ENCODE measurements around the gene FAM3B. TPM values are rescaled to one million over a fixed set of nuclear protein-coding genes. Genes with fewer than 3 reads are reported as not detected.

FAM3B gene
- total and polyA plus RNA-seq, 2 experiments from 2014 or later, result 35.4 to 49.7 TPM

GRCh38 chr21:41397471-41397891 lies 80.9 kb downstream of the FAM3B start:
- Histone ChIP-seq H3K27me3 (no peaks in the 10 kb centered on the region), H3K9me2 (replicated peaks; ENCODE audit: insufficient read depth) (no peaks in the 10 kb centered on the region), H3K79me2 (no peaks in the 10 kb centered on the region), H3K9me3 (ENCODE audit: low read depth) (no peaks in the 10 kb centered on the region), H4K20me1 (ENCODE audit: insufficient read depth, poor library complexity, severe bottlenecking) (no peaks in the 10 kb centered on the region), H3K4me2 (no peak overlapping the region), H3K36me3 (replicated peaks; ENCODE audit: insufficient read depth, low read depth) (no peaks in the 10 kb centered on the region), H3K4me3 (no peak overlapping the region), H3K4me1 (ENCODE audit: insufficient read depth) (no peaks in the 10 kb centered on the region), H3K27ac (no peak overlapping the region), H2AFZ (no peak overlapping the region)
- TF ChIP-seq EZH2phosphoT487 (IDR thresholded peaks at IDR 0.05; ENCODE audit: low read depth, severe bottlenecking, unreplicated experiment) (no peak), EZH2 (IDR thresholded peaks at IDR 0.05; ENCODE audit: borderline replicate concordance) (no peak)
- TF ChIP-seq, protein P1, sequence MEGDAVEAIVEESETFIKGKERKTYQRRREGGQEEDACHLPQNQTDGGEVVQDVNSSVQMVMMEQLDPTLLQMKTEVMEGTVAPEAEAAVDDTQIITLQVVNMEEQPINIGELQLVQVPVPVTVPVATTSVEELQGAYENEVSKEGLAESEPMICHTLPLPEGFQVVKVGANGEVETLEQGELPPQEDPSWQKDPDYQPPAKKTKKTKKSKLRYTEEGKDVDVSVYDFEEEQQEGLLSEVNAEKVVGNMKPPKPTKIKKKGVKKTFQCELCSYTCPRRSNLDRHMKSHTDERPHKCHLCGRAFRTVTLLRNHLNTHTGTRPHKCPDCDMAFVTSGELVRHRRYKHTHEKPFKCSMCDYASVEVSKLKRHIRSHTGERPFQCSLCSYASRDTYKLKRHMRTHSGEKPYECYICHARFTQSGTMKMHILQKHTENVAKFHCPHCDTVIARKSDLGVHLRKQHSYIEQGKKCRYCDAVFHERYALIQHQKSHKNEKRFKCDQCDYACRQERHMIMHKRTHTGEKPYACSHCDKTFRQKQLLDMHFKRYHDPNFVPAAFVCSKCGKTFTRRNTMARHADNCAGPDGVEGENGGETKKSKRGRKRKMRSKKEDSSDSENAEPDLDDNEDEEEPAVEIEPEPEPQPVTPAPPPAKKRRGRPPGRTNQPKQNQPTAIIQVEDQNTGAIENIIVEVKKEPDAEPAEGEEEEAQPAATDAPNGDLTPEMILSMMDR (IDR thresholded peaks at IDR 0.05; ENCODE audit: poor library complexity), result no peak
- 92% methylated on average over 7 of the region's 7 CpGs for WGBS (ENCODE audit: low lambda C conversion rate, missing lambda C conversion rate)
- DNase-seq (ENCODE audit: low spot score), result no peak

DNA sequence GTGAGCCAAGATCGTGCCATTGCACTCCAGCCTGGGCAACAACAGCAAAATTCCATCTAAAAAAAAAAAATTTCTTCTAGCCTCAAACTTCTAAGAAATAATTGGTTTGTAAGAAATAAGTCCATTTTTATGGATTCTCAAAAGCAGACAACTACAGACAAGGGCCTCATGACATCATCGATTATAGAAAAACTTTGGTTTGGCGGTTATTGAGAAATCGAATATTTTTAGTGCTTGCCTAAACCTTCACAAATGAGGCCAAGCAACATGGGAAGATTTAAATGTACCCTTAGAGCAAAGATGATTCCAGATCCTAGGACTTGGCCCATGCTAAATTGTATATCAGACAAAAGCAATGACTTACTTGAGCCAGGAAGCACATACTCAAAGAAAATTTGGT lies 81.7 kb downstream of the FAM3B start:
- Histone ChIP-seq H3K4me2 (no peak overlapping the region), H2AFZ (no peak overlapping the region), H3K9me2 (replicated peaks; ENCODE audit: insufficient read depth) (no peaks in the 10 kb centered on the region), H3K4me1 (ENCODE audit: insufficient read depth) (no peaks in the 10 kb centered on the region), H3K27me3 (no peaks in the 10 kb centered on the region), H3K9me3 (ENCODE audit: low read depth) (no peaks in the 10 kb centered on the region), H3K27ac (no peak overlapping the region), H3K4me3 (no peak overlapping the region), H4K20me1 (ENCODE audit: insufficient read depth, poor library complexity, severe bottlenecking) (no peaks in the 10 kb centered on the region), H3K36me3 (replicated peaks; ENCODE audit: insufficient read depth, low read depth) (no peaks in the 10 kb centered on the region), H3K79me2 (no peaks in the 10 kb centered on the region)
- WGBS (ENCODE audit: low lambda C conversion rate, missing lambda C conversion rate), result 98% methylated on average over 4 of the region's 4 CpGs
- no peak for DNase-seq (ENCODE audit: low spot score)
- TF ChIP-seq EZH2phosphoT487 (IDR thresholded peaks at IDR 0.05; ENCODE audit: low read depth, severe bottlenecking, unreplicated experiment) (no peak), EZH2 (IDR thresholded peaks at IDR 0.05; ENCODE audit: borderline replicate concordance) (no peak)
- TF ChIP-seq, protein P1 (IDR thresholded peaks at IDR 0.05; ENCODE audit: poor library complexity), result no peak

- H3K4me3 ChIP-seq, result no peak overlapping the region
- no peaks in the 10 kb centered on the region for H3K9me3 ChIP-seq (ENCODE audit: low read depth)
- 93% methylated on average over 16 of the region's 16 CpGs for WGBS (ENCODE audit: low lambda C conversion rate, missing lambda C conversion rate)
- TF ChIP-seq, protein P1 (IDR thresholded peaks at IDR 0.05; ENCODE audit: poor library complexity), result no peak
- TF ChIP-seq EZH2phosphoT487 (IDR thresholded peaks at IDR 0.05; ENCODE audit: low read depth, severe bottlenecking, unreplicated experiment) (no peak), EZH2 (IDR thresholded peaks at IDR 0.05; ENCODE audit: borderline replicate concordance) (no peak)
- H2AFZ ChIP-seq, result no peak overlapping the region
- H3K27ac ChIP-seq, result no peak overlapping the region
- H3K36me3 ChIP-seq (replicated peaks; ENCODE audit: insufficient read depth, low read depth), result no peaks in the 10 kb centered on the region
- H3K4me2 ChIP-seq, result no peak overlapping the region
- no peaks in the 10 kb centered on the region for H3K27me3 ChIP-seq
- no peaks in the 10 kb centered on the region for H3K4me1 ChIP-seq (ENCODE audit: insufficient read depth)
- H3K9me2 ChIP-seq (replicated peaks; ENCODE audit: insufficient read depth), result no peaks in the 10 kb centered on the region
- H3K79me2 ChIP-seq, result no peaks in the 10 kb centered on the region
- H4K20me1 ChIP-seq (ENCODE audit: insufficient read depth, poor library complexity, severe bottlenecking), result no peaks in the 10 kb centered on the region
- no peak for DNase-seq (ENCODE audit: low spot score)
Observed at GRCh38 chr21:41398831-41399230, 82.2 kb downstream of the FAM3B start.
